NCI-H1436 (cell line): ENCODE results near the gene EXOC1.

Experiments
- DNase-seq: peaks from one replicate; lab custom pipeline; 2025; lab: John Stamatoyannopoulos, UW

Gene EXOC1

DNA sequence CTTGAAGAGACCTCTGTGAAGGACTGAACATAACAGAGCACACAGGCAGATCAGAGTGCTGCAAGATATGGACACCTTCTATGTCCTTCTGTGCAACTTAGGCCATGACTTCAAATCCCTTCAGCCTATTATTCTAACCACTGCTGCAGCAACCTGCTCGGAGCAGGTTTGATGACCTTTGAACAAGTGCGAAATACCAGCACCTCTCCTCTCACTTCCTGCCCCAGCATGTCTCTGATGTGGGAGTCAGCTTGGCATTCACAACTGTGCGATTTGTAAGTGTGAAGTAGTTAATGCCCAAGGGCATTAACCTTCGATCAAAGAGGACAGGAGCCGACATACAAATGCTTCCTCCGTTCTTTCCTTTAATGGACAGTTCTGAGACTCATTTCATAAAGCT is 1.6 kb upstream of the EXOC1 start:
- DNase-seq = no peak

DNA sequence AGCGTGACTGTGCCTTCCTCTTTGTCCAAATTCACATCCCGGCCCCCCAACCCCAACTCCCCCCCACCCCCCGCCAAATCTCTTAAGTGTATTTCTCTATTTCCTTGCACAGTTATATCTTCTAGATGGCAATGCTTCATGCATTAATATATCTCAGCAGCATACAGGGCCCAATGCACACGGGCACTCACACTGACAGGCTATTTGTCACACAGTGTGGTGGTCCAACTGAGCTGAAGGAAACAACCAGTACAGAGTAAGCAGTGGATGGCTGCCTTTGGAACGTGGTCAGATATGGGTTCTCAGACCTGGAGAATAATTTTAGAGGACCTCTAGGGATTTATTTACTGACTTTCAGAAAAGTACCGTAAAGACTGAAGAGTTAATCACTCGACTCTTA is 681 bp downstream of the EXOC1 start:
- no peak for DNase-seq

GRCh38 chr4:55857586-55857985 is 4.1 kb downstream of the EXOC1 start:
- DNase-seq = no peak

DNA sequence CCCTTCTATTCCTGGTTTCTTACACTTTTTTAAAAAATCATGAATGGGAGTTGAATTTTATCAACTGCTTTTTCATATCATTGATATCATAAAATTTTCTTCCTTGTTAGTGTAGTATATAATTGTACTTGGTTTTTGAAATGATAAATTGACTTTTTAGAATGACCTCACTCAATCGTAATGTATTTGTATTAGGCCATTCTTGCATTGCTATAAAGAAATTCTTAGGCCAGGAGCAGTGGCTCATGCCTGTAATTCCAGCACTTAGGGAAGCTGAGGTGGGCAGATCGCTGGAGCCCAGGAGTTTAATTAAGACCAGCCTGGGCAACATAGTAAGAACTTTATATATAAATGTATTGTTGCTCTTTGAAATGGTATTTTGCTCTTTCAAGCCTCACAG is 6.3 kb downstream of the EXOC1 start:
- no peak for DNase-seq

GRCh38 chr4:55864577-55865223 is 11.3 kb downstream of the EXOC1 start:
- no peak for DNase-seq

GRCh38 chr4:55865228-55865806 is 11.9 kb downstream of the EXOC1 start:
- DNase-seq = no peak

DNA sequence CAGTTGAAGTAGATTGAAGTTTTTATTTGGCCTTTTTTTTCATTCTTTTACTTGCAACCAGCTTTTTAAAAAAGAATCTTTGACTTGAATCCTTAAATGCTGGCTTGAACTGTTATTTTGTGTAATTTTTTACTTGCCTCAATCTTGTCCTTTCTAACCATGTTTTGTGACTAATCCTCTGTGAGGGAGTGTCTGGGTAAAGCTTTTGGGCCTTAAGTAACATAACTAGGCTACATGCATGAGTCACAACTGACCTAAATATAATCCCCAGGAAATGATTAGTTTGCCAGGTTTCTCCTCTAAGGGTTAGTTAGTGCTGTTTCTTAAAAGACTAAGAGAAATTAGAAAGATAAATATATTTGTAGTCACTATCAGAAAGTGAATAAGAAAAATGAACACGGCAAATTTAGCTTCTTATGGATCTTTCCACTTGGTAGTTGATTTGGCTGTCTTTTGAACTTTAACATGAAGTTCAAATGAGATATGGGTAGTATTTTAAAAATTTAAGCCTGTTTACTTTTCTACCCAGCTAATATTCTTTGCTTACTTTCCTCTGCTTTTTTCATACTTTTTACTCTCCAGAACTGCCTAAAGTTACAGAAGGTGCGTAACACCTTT is 13.0 kb downstream of the EXOC1 start:
- no peak for DNase-seq

DNA sequence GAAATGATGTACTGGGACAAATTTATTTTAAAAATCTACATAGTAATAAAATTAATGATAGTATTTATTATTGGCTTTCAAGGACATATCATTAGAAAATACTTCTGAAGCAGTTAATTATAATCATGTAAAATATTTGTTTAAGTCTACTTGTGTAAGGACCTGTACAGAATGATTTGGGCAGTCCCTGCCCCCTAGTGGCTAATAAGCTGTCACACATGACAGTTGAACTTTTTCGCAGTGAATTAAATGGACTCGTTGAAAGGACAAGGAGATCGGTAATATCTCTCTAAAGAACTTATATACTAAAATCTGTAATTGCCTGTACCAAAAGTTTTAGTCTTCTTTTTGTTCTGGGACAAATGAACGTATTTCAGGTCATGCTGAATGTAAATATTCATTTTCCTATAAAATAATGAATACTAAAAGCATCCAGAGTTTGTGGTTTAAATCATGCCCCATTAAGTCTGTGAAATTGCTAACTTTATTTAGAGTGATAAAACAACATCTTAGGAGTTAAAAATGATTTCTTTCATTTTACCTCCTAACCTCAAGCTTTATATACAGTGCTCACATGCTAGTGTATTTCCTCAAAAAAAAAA is 13.6 kb downstream of the EXOC1 start:
- peak; percentile 40 for DNase-seq

DNA sequence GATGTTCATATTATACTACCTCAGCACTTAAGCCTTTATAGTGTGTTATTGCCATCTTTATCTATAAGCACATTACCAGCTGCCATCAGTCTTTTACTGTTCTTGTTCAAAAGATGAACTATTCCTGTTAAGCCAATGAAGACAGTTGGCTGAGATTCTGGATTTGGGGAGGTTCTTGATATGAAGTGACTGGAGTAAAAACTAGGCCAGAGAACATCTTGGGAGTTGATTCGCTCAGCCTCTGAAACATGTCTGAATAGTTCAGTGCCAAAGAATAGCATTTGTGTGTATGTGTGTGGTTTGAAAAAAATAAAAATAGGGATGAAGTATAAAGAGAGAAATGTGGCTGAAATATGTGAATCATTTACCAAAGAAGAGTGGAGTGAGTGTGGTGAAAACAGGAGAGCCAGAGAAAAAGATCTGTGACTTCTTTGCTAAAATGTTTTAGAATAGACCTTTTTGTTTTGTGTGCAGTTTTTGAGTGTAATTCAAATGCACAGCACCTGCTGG is 15.2 kb downstream of the EXOC1 start:
- no peak for DNase-seq

DNA sequence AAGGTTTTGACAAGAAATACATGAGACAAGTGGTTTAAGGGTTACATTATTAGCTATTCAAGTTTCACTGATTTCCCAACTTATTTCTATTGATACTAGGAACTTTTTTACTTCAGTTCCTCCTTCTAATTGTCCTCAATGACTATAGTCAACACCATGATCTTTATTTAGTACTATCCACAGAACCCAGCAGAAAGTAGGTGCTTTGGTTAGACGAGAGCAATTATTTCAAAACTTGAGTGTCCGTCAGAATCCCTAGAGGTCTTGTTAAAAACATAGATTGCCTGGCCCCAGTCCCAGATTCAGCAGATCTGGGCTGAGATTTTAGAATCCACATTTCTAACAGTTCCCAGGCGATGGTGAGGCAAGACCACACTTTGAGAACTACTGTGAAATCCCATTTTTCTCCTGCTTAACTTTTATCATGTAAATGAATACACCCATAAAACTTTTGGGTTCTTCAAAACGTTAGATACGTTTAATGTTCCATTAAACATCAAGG is 17.9 kb downstream of the EXOC1 start:
- no peak for DNase-seq

GRCh38 chr4:55874831-55875230 is 21.4 kb downstream of the EXOC1 start:
- DNase-seq = no peak

GRCh38 chr4:55876387-55876786 is 22.9 kb downstream of the EXOC1 start:
- no peak for DNase-seq

GRCh38 chr4:55879224-55879623 is 25.8 kb downstream of the EXOC1 start:
- DNase-seq = no peak

- DNase-seq = no peak
These were observed 27.3 kb downstream of the EXOC1 start for GRCh38 chr4:55880652-55881280.

- no peak for DNase-seq
These were observed 30.8 kb downstream of the EXOC1 start for GRCh38 chr4:55884093-55884850.

DNA sequence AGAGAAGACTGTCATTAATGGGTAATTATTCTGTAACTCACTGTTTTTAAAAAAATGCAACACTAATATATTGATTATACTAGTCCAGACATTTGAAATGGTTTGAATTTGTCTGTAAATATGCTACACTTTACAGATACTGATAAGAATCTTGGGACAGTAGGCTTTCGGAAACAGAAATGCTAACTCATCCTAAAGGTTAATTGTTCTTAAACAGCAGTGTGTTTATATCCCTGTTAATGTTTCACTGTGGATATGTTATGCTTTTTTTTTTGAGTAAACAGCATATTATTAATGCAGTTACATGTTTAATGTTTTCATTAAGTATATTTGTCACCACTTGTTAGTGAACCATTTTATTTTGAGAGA is 31.4 kb downstream of the EXOC1 start:
- no peak for DNase-seq

- DNase-seq = no peak
These were observed 34.1 kb downstream of the EXOC1 start for GRCh38 chr4:55887594-55887993.

GRCh38 chr4:55892156-55892555 is 38.7 kb downstream of the EXOC1 start:
- DNase-seq = no peak

- DNase-seq = no peak
These were observed 43.2 kb downstream of the EXOC1 start for GRCh38 chr4:55896622-55897021.

DNA sequence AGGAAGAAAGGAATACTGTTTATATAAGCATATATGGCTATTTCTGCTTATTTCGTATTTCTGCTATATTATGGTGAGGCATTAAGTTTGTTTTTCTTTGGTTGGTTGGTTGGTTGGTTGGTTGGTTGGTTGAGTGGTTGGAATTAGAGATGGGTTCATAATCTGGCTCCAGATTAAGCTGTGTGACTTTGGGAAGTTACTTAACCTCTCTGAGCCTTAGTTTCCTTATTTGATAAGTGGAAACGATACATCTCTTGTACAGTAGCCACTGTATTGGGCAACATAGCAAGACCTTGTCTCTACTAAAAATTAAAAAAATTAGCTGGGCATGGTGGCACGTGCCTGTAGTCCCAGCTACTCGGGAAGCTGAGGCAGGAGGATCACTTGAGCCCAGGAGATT is 49.2 kb downstream of the EXOC1 start:
- DNase-seq = no peak

DNA sequence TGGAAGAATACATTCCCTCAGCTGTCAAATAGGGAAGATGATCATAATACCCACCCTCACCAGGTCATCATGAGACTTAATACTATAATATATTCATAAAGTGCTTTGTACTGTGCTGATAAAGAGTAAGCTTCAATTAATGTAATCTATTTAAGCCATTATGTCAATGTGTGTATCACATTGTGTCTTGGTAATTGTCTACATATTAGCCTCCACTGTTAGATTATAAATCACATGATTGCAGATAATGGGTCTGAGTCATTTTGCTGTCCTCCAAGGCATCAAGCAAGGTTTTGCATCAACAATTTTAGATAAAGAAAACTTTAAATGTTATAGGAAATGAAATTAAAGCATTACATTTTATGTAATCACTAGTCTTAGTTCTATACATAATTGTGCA is 50.1 kb downstream of the EXOC1 start:
- DNase-seq = peak; percentile 19

GRCh38 chr4:55904576-55904975 is 51.1 kb downstream of the EXOC1 start:
- DNase-seq = no peak
